ENCODE results near the gene AAR2.
A peak's percentile ranks its signal among the peaks of the same experiment; 100 is the strongest.

AAR2 gene

GRCh38 chr20:36235892-36236785 is at the start of gene AAR2:
TSS of gene AAR2 (plus strand) at chr20:36236478. CDS start at chr20:36239869, 3,391 bp downstream.
- peak; percentile 57 for DNase-seq (ENCODE audit: low read depth)

- no peak for DNase-seq (ENCODE audit: low read depth)
Observed at GRCh38 chr20:36193977-36194712, 42.1 kb upstream of the AAR2 start.

- no peak for DNase-seq (ENCODE audit: low read depth)
Observed at GRCh38 chr20:36196676-36197075, 39.6 kb upstream of the AAR2 start.

GRCh38 chr20:36197271-36197670 is 39.0 kb upstream of the AAR2 start:
- DNase-seq (ENCODE audit: low read depth) = no peak

GRCh38 chr20:36199345-36200257 is 36.7 kb upstream of the AAR2 start:
- peak; percentile 50 for DNase-seq (ENCODE audit: low read depth)

GRCh38 chr20:36200451-36200850 is 35.8 kb upstream of the AAR2 start:
- DNase-seq (ENCODE audit: low read depth) = no peak

- DNase-seq (ENCODE audit: low read depth) = no peak
Observed at GRCh38 chr20:36201198-36201597, 35.1 kb upstream of the AAR2 start.

GRCh38 chr20:36202891-36203338 is 33.4 kb upstream of the AAR2 start:
- peak; percentile 9 for DNase-seq (ENCODE audit: low read depth)

- DNase-seq (ENCODE audit: low read depth) = no peak
Observed at GRCh38 chr20:36203861-36204260, 32.4 kb upstream of the AAR2 start.

- DNase-seq (ENCODE audit: low read depth) = peak; percentile 22
Observed at GRCh38 chr20:36205026-36205425, 31.3 kb upstream of the AAR2 start.

- DNase-seq (ENCODE audit: low read depth) = no peak
Observed at GRCh38 chr20:36206068-36206467, 30.2 kb upstream of the AAR2 start.

GRCh38 chr20:36206641-36207040 is 29.6 kb upstream of the AAR2 start:
- no peak for DNase-seq (ENCODE audit: low read depth)

GRCh38 chr20:36207602-36208001 is 28.7 kb upstream of the AAR2 start:
- no peak for DNase-seq (ENCODE audit: low read depth)

GRCh38 chr20:36208257-36208656 is 28.0 kb upstream of the AAR2 start:
- DNase-seq (ENCODE audit: low read depth) = no peak

GRCh38 chr20:36210436-36211021 is 25.7 kb upstream of the AAR2 start:
- no peak for DNase-seq (ENCODE audit: low read depth)

- no peak for DNase-seq (ENCODE audit: low read depth)
Observed at GRCh38 chr20:36213362-36213761, 22.9 kb upstream of the AAR2 start.

GRCh38 chr20:36214684-36215256 is 21.5 kb upstream of the AAR2 start:
- no peak for DNase-seq (ENCODE audit: low read depth)

GRCh38 chr20:36215778-36216177 is 20.5 kb upstream of the AAR2 start:
- no peak for DNase-seq (ENCODE audit: low read depth)

- no peak for DNase-seq (ENCODE audit: low read depth)
Observed at GRCh38 chr20:36216314-36217025, 19.8 kb upstream of the AAR2 start.

GRCh38 chr20:36217226-36217625 is 19.1 kb upstream of the AAR2 start:
- DNase-seq (ENCODE audit: low read depth) = no peak
